ENCODE data around the gene SLC8A2.

The SLC8A2 gene

GRCh38 chr19:47379381-47379938 is 92.2 kb downstream of the SLC8A2 start:
- DNase-seq = no peak

- no peak for DNase-seq
These were observed 93.4 kb downstream of the SLC8A2 start for GRCh38 chr19:47378246-47378645.

All from T-helper 2 cell (primary cell).